GM21381 (cell line): ENCODE data around the gene TAOK3.
"Not testable (repeated sequence)": the region's sequence is repeated elsewhere in the genome, so short reads cannot be mapped to it uniquely, and the experiment has no call there.

Experiments
- ATAC-seq: cut with Tn5 transposase; IDR thresholded peaks from one replicate; pipeline ENCODE4 v1.9.1; 2021; ENCODE audit warnings: mild to moderate bottlenecking, moderate library complexity; ENCODE audit not compliant: unreplicated experiment

Gene TAOK3

DNA sequence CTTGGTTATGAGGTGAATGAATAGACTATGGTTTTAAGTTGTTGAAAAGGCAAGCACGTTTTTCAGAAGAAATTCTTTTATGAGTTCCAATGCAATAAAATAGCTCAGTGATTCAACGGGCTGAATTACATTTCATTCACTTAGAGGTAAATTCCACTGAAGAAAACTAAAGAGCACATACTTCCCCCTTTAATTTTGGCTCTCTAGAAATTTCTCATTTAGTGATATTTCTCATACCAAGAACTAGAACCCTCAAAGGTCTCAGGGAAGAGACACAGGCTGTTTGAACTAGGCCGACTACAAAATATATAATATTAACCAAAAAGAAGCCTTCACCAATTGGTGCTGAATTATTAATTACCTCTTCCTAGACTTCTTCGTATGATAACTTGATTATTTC, 68.6 kb downstream of the TAOK3 start:
- ATAC-seq, result no peak

GRCh38 chr12:118302053-118302452, 70.7 kb downstream of the TAOK3 start:
- no peak for ATAC-seq

- ATAC-seq, result no peak
Observed at GRCh38 chr12:118299791-118300460, 72.8 kb downstream of the TAOK3 start.

DNA sequence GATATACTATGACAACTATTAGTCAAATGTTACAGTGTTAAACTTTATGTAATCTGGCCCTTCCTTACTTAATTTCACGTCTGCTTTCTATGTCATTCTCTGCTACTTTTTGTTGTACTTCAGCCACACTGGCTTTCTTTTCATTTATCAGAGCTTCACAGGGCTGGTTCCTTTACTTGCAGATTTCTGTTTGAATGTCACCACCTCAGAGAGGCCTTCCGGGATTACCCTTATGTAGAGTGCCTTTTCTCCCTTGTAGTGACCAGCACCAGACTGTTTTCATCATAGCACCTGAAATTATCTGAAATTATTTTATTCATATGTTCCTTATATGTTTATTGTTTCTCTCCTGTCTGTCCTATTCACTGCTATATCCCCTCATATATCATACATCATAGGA, 75.4 kb downstream of the TAOK3 start:
- no peak for ATAC-seq

GRCh38 chr12:118292836-118293235, 79.9 kb downstream of the TAOK3 start:
- no peak for ATAC-seq

DNA sequence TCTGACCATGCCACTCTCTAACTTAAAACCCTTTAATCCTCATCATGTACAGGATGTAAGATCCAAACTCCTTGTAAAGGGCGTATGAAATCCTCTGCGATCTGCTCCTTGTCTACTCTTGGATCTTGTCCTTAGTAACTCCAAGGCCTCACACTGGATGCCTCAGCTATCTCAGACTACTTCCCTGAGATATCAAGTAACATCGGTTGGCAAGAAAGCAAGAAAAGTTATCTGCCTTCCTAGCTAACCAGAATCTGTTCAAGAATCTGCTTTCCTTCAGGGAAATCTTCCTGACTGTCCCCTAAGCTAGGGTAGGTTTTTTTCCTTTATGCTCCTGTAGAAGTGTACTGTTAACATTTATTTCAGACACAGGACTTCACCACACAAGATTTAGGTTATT, 82.6 kb downstream of the TAOK3 start:
- no peak for ATAC-seq

GRCh38 chr12:118288174-118288573, 84.5 kb downstream of the TAOK3 start:
- no peak for ATAC-seq

DNA sequence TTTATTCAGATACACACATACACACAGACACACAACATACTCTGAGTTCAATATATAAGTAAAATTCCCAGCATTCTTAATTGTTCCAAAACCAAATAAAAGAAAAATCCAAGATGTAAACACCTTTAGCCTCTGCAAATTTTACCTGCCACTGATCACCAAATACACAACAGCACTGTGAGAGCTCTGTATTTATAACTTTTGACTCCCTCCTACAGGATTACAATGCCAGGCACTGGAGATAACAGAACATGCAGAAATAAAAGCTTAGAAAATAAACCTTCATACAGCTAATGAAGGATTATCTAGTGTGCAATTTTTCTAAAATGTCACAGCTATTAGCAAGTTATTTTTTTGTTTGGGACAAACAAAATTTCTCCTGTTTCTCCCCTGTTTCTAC, 85.0 kb downstream of the TAOK3 start:
- no peak for ATAC-seq

DNA sequence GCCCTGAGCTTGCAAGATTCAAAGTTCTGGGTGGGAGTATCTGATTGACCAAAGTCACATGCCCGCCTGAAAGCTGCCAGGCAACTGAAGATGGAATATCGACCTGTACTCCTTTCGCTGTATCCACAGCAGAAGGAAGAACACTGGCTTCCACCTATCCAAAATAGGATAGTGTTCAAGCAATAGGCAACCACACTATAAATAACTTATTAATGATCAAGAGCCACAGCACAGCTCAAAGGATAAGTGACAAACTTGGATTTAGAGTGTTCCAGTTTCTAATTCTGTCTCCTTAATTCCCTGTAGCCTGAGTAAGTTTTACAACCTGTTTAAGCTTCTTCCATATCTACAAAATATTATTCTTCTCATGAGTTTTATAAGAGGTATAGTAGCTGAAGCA, 89.9 kb downstream of the TAOK3 start:
- no peak for ATAC-seq

GRCh38 chr12:118278288-118278687, 94.4 kb downstream of the TAOK3 start:
- not testable (repeated sequence) for ATAC-seq

DNA sequence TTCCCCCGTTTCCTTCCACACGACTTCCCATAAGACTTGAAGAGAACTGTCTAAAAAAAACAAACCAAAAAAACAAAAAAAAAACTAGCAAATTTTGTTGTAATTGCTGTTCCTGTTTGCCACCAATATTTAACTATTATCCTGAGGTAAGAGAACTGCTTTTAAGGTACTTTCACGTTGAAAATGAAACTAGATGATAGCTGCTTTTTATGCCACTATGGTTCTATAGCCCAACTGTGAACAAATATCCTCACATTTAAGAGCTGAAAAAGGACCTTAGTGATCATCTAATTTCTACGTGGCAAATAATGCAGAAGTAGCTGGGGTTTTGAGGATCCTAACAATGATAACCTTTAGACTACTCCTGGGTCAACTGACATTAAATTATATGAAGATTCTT, 98.6 kb downstream of the TAOK3 start:
- no peak for ATAC-seq

- ATAC-seq, result no peak
Observed at GRCh38 chr12:118271770-118272417, 100.8 kb downstream of the TAOK3 start.

DNA sequence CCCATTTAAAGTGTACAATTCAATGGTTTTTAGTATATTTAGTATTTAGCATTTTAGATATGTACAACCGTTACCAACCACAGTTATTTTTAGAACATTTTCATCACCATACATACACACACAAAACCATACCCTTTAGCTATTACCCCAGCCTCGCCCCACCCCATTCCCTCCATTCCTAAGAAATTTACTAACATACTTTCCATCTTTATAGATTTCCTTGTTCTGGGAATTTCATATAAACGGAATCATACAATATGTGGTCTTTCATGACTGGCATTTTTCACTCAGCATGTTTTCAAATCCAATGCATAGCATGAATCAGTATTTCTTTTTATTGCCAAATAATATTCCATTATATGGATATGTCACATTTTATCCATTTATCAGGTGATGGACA, 101.5 kb downstream of the TAOK3 start:
- ATAC-seq, result no peak

GRCh38 chr12:118269806-118270205, 102.9 kb downstream of the TAOK3 start:
- ATAC-seq, result no peak

- ATAC-seq, result no peak
Observed at GRCh38 chr12:118259079-118259478, 113.6 kb downstream of the TAOK3 start.

GRCh38 chr12:118256352-118256751, 116.4 kb downstream of the TAOK3 start:
- no peak for ATAC-seq

DNA sequence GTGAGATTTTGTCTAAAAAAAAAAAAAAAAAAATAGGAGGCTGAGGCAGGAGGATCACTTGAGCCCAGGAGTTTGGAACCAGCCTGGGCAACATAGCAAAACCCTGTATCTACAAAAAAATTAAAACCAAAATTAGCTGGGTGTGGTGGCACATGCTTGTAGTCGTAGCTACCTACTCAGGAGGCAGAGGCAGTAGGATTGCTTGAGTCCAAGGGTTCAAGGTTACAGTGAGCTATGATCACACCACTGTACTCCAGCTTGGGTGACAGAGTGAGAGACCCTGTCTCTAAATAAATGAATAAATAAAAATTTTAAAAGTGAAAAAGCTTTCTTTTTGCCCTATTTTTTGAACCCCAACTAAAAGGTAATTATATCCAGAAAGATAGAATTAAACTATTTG, 123.2 kb downstream of the TAOK3 start:
- ATAC-seq, result no peak

GRCh38 chr12:118245886-118246285, 126.8 kb downstream of the TAOK3 start:
- ATAC-seq, result not testable (repeated sequence)

DNA sequence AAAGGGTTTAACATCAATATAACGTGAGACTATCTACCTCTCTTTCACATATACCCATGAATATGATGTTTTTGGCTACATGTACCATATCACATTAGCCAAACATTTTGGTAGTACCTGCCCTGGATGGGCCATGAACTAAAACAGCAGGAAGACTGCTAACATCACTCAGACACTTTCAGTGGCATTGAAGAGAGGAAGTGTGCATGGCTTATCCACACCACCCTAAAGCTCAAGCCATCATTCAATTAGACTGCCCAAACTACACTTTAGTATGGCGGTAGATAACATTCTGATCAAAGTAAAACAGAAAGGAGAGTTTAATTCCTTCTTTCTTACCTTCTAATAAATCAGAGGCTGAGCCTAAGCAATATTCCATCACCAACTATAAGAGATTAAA, 133.8 kb downstream of the TAOK3 start:
- ATAC-seq, result no peak

DNA sequence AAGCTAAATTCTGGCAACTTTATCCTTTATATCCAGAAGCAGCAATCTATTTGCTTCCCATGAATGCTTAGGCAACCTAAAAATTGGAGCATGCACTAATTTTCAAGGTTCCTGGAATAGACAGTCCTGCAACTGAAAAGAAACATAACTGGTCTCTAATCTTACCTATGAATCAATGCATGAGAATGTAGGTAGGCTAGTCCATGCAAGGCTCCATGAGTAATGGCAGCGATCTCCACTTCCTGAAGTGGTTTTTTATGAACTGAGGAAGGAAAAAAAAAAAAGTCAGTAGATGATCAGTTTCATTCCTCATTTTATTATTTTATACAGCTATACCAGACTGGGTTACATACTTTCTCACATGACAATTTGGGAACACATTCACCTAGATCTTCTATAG, 134.8 kb downstream of the TAOK3 start:
- ATAC-seq, result no peak

DNA sequence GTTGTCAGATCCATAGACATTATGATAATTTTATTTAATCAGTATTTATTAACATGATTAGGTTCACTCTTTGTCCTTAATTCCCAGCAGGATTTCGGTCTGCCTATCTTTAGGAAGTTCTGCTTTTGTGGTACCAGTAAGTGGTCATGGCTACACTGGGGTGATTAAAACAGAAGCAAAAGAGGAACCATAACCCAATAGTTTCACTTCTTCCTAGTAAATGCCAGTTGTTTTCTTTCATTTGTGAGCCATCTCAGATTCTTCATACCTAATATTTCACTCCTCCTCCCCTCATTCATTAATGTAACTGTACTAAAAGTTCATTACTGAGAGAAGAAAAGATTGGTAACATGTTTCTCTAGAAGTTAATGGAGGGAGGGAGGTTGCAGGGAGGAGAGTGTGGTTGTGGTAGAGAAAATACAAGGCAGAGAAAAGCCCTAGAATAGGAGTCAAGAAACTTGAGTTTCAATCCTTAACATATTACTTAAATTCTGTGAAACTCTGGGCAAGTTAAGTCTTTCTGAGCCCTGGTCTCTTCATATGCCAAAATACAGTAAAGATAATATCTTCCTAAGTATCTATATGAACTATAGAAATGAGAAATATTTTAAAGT, 135.5 kb downstream of the TAOK3 start:
- ATAC-seq, result peak; percentile 87

- no peak for ATAC-seq
Observed at GRCh38 chr12:118220702-118221101, 152.0 kb downstream of the TAOK3 start.
